HepG2 (cell line): ENCODE results near the gene SRSF8. TPM values are rescaled to one million over a fixed set of nuclear protein-coding genes. Genes with fewer than 3 reads are reported as not detected.

ENCODE experiments used
- ATAC-seq: fragments of 200-7000 bp; cut with Tn5 transposase; 3 replicates; pipeline ENCODE4 v1.9.1; 2020; ENCODE audit warnings: mild to moderate bottlenecking, moderate library complexity
- BruUV-seq: library from RNA; stranded (reverse); fragments of 400-500 nt; replicated peaks from 2 replicates; lab custom pipeline; 2021; lab: Mats Ljungman, UMichigan
- CTCF ChIA-PET: fragments of 300-600 bp; formaldehyde crosslinking; extraction: SDS; loops from one replicate; lab custom pipeline; 2021; ENCODE audit warnings: low total read pairs, inconsistent platforms, low intra/inter-chr PET ratio; lab: Yijun Ruan, JAX
- POLR2A ChIA-PET: fragments of 350-600 bp; sonication (Branson Sonifier 250); formaldehyde crosslinking; loops from one replicate; lab custom pipeline; 2020; ENCODE audit warnings: antibody characterized with exemption, inconsistent platforms; lab: Yijun Ruan, JAX
- DNase-seq: peaks from one replicate; pipeline ENCODE4 v3.0.0-alpha.2; 2015; ENCODE audit warnings: low spot score
- FAIRE-seq: peaks from 3 replicates; lab custom pipeline; 2011; peaks lifted over from hg19 to GRCh38; lab: Jason Lieb, UNC
- H2AFZ ChIP-seq: one replicate; pipeline ENCODE4 v1.6.1; 2011; ENCODE audit warnings: low read length, inconsistent platforms
- H3K27ac ChIP-seq: fragments of 300-600 bp; 3 replicates; pipeline ENCODE4 v1.8.0; 2011; ENCODE audit warnings: mixed run types, mild to moderate bottlenecking, mixed read lengths, low read length, inconsistent platforms; ENCODE audit not compliant: insufficient read depth; ENCODE audit errors: extremely low read length
- H3K27me3 ChIP-seq, 2 experiments: fragments of 200-600 bp in 1 of 2; 2 replicates in 1 of 2; 3 replicates in 1 of 2; pipeline versions ENCODE4 v1.6.0 to v1.8.0; 2011; ENCODE audit warnings: low read length in 2 of 2, mild to moderate bottlenecking in 2 of 2, moderate library complexity in 2 of 2, inconsistent platforms in 1 of 2; ENCODE audit not compliant: insufficient read depth in 2 of 2, control insufficient read depth in 1 of 2
- H3K36me3 ChIP-seq, 2 experiments: fragments of 200-600 bp in 1 of 2; replicated peaks in 1 of 2; 2 replicates in 1 of 2; 3 replicates in 1 of 2; pipeline versions ENCODE4 v1.5.1 to v1.8.0; 2011; ENCODE audit warnings: low read length in 2 of 2, inconsistent platforms in 1 of 2; ENCODE audit not compliant: insufficient read depth in 2 of 2, control insufficient read depth in 1 of 2
- H3K4me1 ChIP-seq: 2 replicates; pipeline ENCODE4 v1.5.1; 2012; ENCODE audit warnings: low read length, inconsistent platforms; ENCODE audit not compliant: insufficient read depth
- H3K4me2 ChIP-seq: 2 replicates; pipeline ENCODE4 v1.6.0; 2011; ENCODE audit warnings: low read depth, low read length, inconsistent platforms
- H3K4me3 ChIP-seq, 3 experiments: fragments of 200-600 bp in 1 of 3; sonication (generic), shearing (Covaris generic) in 1 of 3; replicated peaks in 1 of 3; 2 replicates each; pipeline ENCODE4 v1.5.1; 2011 to 2016; ENCODE audit warnings: low read length in 3 of 3, inconsistent platforms in 2 of 3, low read depth in 2 of 3, mild to moderate bottlenecking in 2 of 3, control low read depth in 1 of 3, mixed read lengths in 1 of 3; ENCODE audit not compliant: insufficient read depth in 1 of 3
- H3K79me2 ChIP-seq: one replicate; pipeline ENCODE4 v1.6.1; 2011; ENCODE audit warnings: low read length, inconsistent platforms; ENCODE audit not compliant: insufficient read depth
- H3K9ac ChIP-seq: 2 replicates; pipeline ENCODE4 v1.6.0; 2011; ENCODE audit warnings: mild to moderate bottlenecking, low read depth, low read length, inconsistent platforms; ENCODE audit not compliant: insufficient read depth
- H3K9me3 ChIP-seq: 2 replicates; pipeline ENCODE4 v1.5.1; 2012; ENCODE audit warnings: mild to moderate bottlenecking, low read length
- H4K20me1 ChIP-seq: 2 replicates; pipeline ENCODE4 v1.6.0; 2011; ENCODE audit warnings: inconsistent platforms, mild to moderate bottlenecking, low read length, moderate library complexity; ENCODE audit not compliant: insufficient read depth
- EHMT2 ChIP-seq: fragments of 200-600 bp; sonication (generic); IDR thresholded peaks from 2 replicates; pipeline ENCODE4 v1.7.0; 2017; ENCODE audit warnings: antibody characterized with exemption, low read depth, low read length, borderline replicate concordance
- FOXA3 ChIP-seq: IDR thresholded peaks from 2 replicates; pipeline ENCODE4 v1.6.1; 2016; ENCODE audit warnings: missing genetic modification reagents, missing compliant biosample characterization
- ISL2 ChIP-seq: sonication (generic); formaldehyde crosslinking; IDR thresholded peaks from 2 replicates; pipeline ENCODE4 v1.5.0; 2020; ENCODE audit warnings: missing genetic modification reagents
- KAT8 ChIP-seq: IDR thresholded peaks from 2 replicates; pipeline ENCODE4 v1.6.1; 2016; ENCODE audit warnings: missing genetic modification reagents, missing compliant biosample characterization
- NFE2 ChIP-seq: sonication (generic); formaldehyde crosslinking; IDR thresholded peaks from 2 replicates; pipeline ENCODE4 v1.4.0; 2020; ENCODE audit warnings: missing genetic modification reagents
- NR1H2 ChIP-seq: sonication (generic); formaldehyde crosslinking; IDR thresholded peaks from 2 replicates; pipeline ENCODE4 v1.8.1; 2022; ENCODE audit warnings: low read depth, missing genetic modification reagents, borderline replicate concordance
- PRPF4 ChIP-seq: fragments of 200-400 bp; formaldehyde crosslinking; IDR thresholded peaks from 2 replicates; pipeline ENCODE4 v1.6.1; 2016; ENCODE audit warnings: low read length, low read depth; ENCODE audit not compliant: poor library complexity, severe bottlenecking
- RFXAP ChIP-seq: sonication (generic); formaldehyde crosslinking; IDR thresholded peaks from 2 replicates; pipeline ENCODE4 v1.4.0; 2020; ENCODE audit warnings: missing genetic modification reagents, borderline replicate concordance
- SP1 ChIP-seq, 2 experiments: fragments of 450-650 bp in 1 of 2; sonication (generic) in 1 of 2; formaldehyde crosslinking in 1 of 2; IDR thresholded peaks; 2 replicates each; pipeline versions ENCODE4 v1.4.0 to v1.6.1; 2016 to 2020; ENCODE audit warnings: missing genetic modification reagents in 1 of 2
- THAP7 ChIP-seq: sonication (generic); formaldehyde crosslinking; IDR thresholded peaks from 2 replicates; pipeline ENCODE4 v1.8.1; 2023; ENCODE audit warnings: mild to moderate bottlenecking, missing genetic modification reagents
- XRCC5 ChIP-seq: fragments of 200-400 bp; formaldehyde crosslinking; optimal IDR thresholded peaks from 2 replicates; pipeline ENCODE3; 2017; ENCODE audit warnings: mild to moderate bottlenecking, low read length
- ZNF17 ChIP-seq: sonication (generic); formaldehyde crosslinking; IDR thresholded peaks from 2 replicates; pipeline ENCODE4 v1.5.0; 2020; ENCODE audit warnings: mild to moderate bottlenecking, missing genetic modification reagents
- ZNF589 ChIP-seq: sonication (generic); formaldehyde crosslinking; conservative IDR thresholded peaks from 2 replicates; pipeline ENCODE4 v1.8.0; 2022; ENCODE audit warnings: mild to moderate bottlenecking, moderate library complexity, missing genetic modification reagents
- ZNF605 ChIP-seq: sonication (generic); formaldehyde crosslinking; IDR thresholded peaks from 2 replicates; pipeline ENCODE4 v1.8.0; 2022; ENCODE audit warnings: mild to moderate bottlenecking, missing genetic modification reagents
- ZNF639 ChIP-seq: conservative IDR thresholded peaks from 2 replicates; pipeline ENCODE4 v1.6.1; 2018; ENCODE audit warnings: missing genetic modification reagents
- ZNF724P ChIP-seq: sonication (generic); formaldehyde crosslinking; IDR thresholded peaks from 2 replicates; pipeline ENCODE4 v1.8.0; 2022; ENCODE audit warnings: missing genetic modification reagents, borderline replicate concordance
- WGBS: methylation state at CpG from one replicate; pipeline ENCODE4 v1.1.6; 2017; ENCODE audit warnings: low lambda C conversion rate; 5-methylcytosine and 5-hydroxymethylcytosine counted together
- in situ Hi-C: cut with HindIII; loops from 2 replicates; pipeline ENCODE4 v1.10.0; 2017; ENCODE audit warnings: low pct_unique_long_range_greater_than_20kb; ENCODE audit not compliant: extremely low pct_ligation_motif_present
- intact Hi-C: fragments of 100-400 bp; cut with micrococcal nuclease; formaldehyde crosslinking; loops from one replicate; pipeline ENCODE4 v1.10.0; 2022; ENCODE audit not compliant: unreplicated experiment
- polyA plus RNA-seq, 8 experiments: library from polyadenylated mRNA; depleted of rRNA in 3 of 8; stranded (reverse) in 7 of 8; unstranded in 1 of 8; fragments of >200 nt; fragmentation: Illumina TruSeq in 4 of 8; extraction: Trizol in 4 of 8; gene quantifications; 2 replicates each; pipeline versions ENCODE4 v1.2.1 to v1.2.3, GENCODE V29; 2011 to 2016; ENCODE audit warnings: low read depth in 4 of 8, missing spikeins in 1 of 8, mixed read lengths in 1 of 8; ENCODE audit not compliant: insufficient read depth in 1 of 8
- total RNA-seq, 5 experiments: library from RNA; depleted of rRNA; stranded (reverse); fragments of >200 nt; fragmentation: Illumina TruSeq; extraction: Trizol; gene quantifications; 2 replicates each; pipeline ENCODE4 v1.2.3, GENCODE V29; 2016; ENCODE audit warnings: low read depth in 1 of 5

Gene SRSF8
- total and polyA plus RNA-seq, 2 of the 13 experiments (the other 11 are each of a cell fraction or from before 2014, with no cell fraction given), result 21.8 to 25.8 TPM

GRCh38 chr11:95100856-95101507 lies 34.3 kb downstream of the SRSF8 start:
- no peak for ATAC-seq
- no peaks in the 10 kb centered on the region for H3K27me3 ChIP-seq

GRCh38 chr11:95101935-95102334 lies 35.2 kb downstream of the SRSF8 start:
- H3K36me3 ChIP-seq, result no peaks in the 10 kb centered on the region
- no peak for ATAC-seq
- TF ChIP-seq KAT8 (CRISPR knock-in tag) (no peak), SP1 (IDR thresholded peaks at IDR 0.05) (no peak), SP1 (CRISPR knock-in tag; IDR thresholded peaks at IDR 0.05) (no peak), PRPF4 (no peak), THAP7 (CRISPR knock-in tag) (no peak), RFXAP (CRISPR knock-in tag) (no peak), ZNF724P (CRISPR knock-in tag) (no peak), ZNF589 (CRISPR knock-in tag) (no peak)
- TF ChIP-seq, all 625 proteins: peak for 0
- no peaks in the 10 kb centered on the region for H3K79me2 ChIP-seq
- POLR2A ChIA-PET, result no interaction called here
- no peaks in the 10 kb centered on the region for H3K27me3 ChIP-seq
- CTCF ChIA-PET, result no interaction called here
- H3K9me3 ChIP-seq, result no peaks in the 10 kb centered on the region
- H4K20me1 ChIP-seq, result no peaks in the 10 kb centered on the region
- H3K4me1 ChIP-seq, result no peaks in the 10 kb centered on the region
- H2AFZ ChIP-seq, result no peak overlapping the region
- BruUV-seq, result no TSS peak
- 60% methylated on average over 1 of the region's 1 CpG for WGBS
- FAIRE-seq (no peak), DNase-seq (no peak)
- H3K4me3 ChIP-seq, result no peak overlapping the region
- intact Hi-C loops, result no loop called here
- no peak overlapping the region for H3K27ac ChIP-seq
- H3K9ac ChIP-seq, result no peak overlapping the region
- no peak overlapping the region for H3K4me2 ChIP-seq
- in situ Hi-C loops, result no loop called here

More at GRCh38 chr11:95100856-95101507, 34.3 kb downstream of the SRSF8 start:
- intact Hi-C loops (no loop called here), in situ Hi-C loops (no loop called here)
- no peak overlapping the region for H3K4me2 ChIP-seq
- BruUV-seq, result no TSS peak
- no peak for TF ChIP-seq ZNF605 (CRISPR knock-in tag)
- no peak for TF ChIP-seq ISL2 (CRISPR knock-in tag)
- no peak for TF ChIP-seq FOXA3
- no peak for TF ChIP-seq XRCC5
- no peak for TF ChIP-seq ZNF639 (CRISPR knock-in tag)
- TF ChIP-seq NFE2 (CRISPR knock-in tag), result no peak
- TF ChIP-seq NR1H2, result no peak
- no peak for TF ChIP-seq ZNF17
- no peak for TF ChIP-seq EHMT2
- H3K27ac ChIP-seq, result no peak overlapping the region
- no peak overlapping the region for H2AFZ ChIP-seq
- no peaks in the 10 kb centered on the region for H3K4me1 ChIP-seq
- ChIA-PET POLR2A (no interaction called here), CTCF (no interaction called here)
- DNase-seq, result no peak
- H3K9me3 ChIP-seq, result no peaks in the 10 kb centered on the region
- no peak overlapping the region for H3K4me3 ChIP-seq
- WGBS, result 92% methylated on average over 6 of the region's 6 CpGs
- H3K36me3 ChIP-seq, result no peaks in the 10 kb centered on the region
- H3K9ac ChIP-seq, result no peak overlapping the region
- no peak for FAIRE-seq
- no peaks in the 10 kb centered on the region for H4K20me1 ChIP-seq
- H3K79me2 ChIP-seq, result no peaks in the 10 kb centered on the region
